Posterior vena cava (tissue), 2 donors: Measurements from ENCODE around the gene ZNF385A. TPM values are rescaled to one million over a fixed set of nuclear protein-coding genes. Genes with fewer than 3 reads are reported as not detected.
A peak's percentile ranks its signal among the peaks of the same experiment; 100 is the strongest.

ENCODE experiments used
- DNase-seq: peaks from one replicate; pipeline ENCODE4 v3.0.0-alpha.2; 2020; ENCODE audit warnings: low spot score
- intact Hi-C, 2 donors: fragments of 100-400 bp; cut with DNase I; formaldehyde crosslinking; loops; one replicate each; pipeline versions ENCODE4 v1.14.1 to v1.14.2; 2022 to 2023
- total RNA-seq, 2 donors: library from RNA; stranded (reverse); fragmentation: NEBNext Ultra II Directional; extraction: Animal tissue kit (Norgen Biotek cat#: 25700); gene quantifications; one replicate each; pipeline ENCODE4 v1.2.1, GENCODE V29; 2021
- donor health status: DM: yes; HTN: yes; CAD: no.
- donor health status: DM: yes; HTN: yes; CAD: no.

ZNF385A gene
- total RNA-seq, 2 donors from 2014 or later, result 19.3 to 23.2 TPM

DNA sequence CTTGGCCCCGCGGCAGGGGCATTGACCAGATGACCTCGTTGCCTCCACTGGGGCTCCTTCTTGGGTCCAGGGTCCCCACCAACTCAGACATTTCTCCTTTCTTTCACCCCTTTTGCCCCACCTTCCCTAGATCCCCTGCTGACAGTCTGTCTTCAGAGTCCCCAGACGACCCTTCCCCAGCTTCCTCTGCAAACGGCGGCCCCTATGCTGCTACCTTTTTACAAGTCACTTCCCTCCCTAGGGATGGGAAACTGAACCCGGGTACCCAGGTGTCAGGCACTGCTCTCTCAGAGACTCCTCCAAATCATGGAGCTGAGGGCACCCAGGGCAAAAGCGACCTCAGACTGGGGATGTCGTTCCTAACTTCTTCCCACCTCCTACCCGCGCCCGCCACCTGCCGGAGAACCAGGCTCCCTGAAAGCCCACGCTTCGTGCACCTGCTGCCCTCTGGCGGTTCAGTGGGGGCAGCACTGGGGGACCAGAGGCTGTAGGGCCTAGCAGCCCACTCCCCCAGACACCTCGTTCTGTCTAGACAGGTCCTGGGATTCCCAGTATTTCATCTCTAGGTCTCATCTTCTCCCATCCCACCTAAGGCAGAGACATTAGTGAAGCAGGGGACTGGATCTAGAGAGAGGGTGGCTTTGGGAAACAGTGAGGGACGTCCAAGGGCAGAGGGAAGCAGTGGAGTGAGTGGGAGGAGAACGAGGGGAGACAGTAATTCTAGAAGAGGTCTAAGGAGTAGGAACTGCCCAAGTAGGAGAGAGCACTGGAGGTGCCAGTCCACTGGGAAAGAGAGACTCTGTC, 4.9 kb downstream of the ZNF385A start:
- intact Hi-C loops, result loop anchor here in 1 of 2 donors (10.0 kb wide), 2 partner anchors 55 to 395 kb away; partner anchors contain the start of gene HOXC10

DNA sequence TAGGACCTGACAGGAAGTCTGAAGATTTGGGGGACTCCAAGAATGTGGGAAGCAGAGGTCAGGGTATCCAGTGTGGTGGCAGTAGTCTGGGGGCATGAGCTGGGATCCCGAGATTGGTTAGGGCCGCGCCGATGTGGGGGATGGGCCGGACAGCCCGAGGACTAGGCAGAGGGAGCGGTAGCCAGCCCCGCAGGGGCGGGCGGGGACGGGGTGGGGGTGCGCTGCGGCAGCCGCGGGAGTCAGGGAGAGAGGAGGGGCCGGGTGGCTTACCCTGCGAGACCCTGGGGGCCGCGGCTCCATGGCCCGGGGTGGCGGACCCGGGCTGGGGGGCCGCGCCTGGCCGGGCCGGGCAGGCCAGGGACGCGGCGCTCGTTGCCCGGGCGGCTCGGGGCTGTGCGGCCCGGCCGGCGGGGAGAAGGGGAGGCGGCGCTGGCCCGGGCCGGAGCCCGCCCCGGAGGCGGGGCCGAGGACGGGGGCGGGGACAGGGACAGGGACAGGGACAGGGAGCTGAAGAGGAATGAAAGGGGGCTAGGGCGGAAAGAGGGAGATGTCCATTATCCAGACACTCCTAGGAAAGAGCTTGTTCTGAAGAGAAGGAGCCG, 5.6 kb downstream of the ZNF385A start:
- intact Hi-C loops, result loop anchor here in 1 of 2 donors (10.0 kb wide), 1 partner anchor 394 kb away; the partner anchor contains the start of gene HOXC10
- no peak for DNase-seq

More for the DNA sequence above, 4.9 kb downstream of the ZNF385A start:
- DNase-seq, result peak; percentile 98

DNA sequence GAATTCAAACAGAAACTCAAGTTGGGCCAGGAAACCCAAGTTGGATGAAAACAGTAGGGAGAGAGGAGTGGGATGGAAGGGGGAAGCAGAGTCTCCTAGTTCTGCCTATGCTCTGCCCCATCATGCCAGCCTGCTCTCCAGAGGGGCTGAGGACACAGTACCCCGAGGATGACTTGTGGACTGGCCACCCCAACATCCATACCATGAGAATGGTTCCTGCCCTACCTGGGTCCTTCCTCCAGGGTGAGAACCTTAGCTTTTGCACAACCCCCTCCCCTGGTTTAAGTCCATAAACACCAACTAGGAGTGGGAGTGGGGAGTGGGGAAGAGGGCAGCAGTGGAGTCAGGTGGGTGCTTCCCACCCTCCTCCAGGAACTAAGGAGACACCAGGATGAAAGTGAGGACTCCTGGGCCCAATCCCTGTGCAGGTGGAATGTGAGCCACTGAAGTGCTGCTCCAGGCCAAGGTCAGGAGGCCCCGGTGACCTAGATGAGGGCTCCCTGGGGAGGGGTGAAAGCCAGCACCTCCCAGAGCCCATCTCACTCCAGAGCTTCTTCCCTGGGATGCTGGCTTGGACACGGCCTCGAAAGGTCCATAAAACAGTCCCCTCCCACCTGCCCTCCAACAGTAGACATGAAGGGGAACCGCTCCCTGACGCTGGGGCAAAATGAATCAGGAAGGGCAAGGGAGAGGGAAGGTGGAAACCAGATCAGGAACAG, 6.6 kb downstream of the ZNF385A start:
- no peak for DNase-seq
- intact Hi-C loops, result loop anchor here in 1 of 2 donors (10.0 kb wide), 1 partner anchor 393 kb away; the partner anchor contains the start of gene HOXC10

DNA sequence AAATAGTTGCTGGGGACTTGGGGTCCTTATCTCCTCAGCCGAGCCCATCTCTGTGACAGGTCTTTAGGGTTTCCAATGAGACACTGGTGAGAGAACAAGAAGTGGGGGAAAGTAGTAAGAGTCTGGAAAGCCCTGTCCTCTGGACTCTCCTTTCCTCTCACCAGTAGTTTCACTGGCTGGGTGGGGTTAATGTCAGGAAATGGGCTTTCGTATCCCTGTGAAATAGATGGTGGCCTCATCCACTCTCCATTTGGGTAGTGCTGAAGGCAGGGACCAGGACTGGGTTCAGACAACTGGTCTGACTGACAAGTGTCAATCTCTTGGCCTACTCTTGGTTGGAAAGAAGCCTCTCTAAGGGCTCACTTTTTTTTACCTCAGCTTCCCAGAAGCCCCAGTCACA, 7.5 kb downstream of the ZNF385A start:
- DNase-seq, result no peak
- intact Hi-C loops, result loop anchor here in 1 of 2 donors (10.0 kb wide), 1 partner anchor 392 kb away; the partner anchor contains the start of gene HOXC10

DNA sequence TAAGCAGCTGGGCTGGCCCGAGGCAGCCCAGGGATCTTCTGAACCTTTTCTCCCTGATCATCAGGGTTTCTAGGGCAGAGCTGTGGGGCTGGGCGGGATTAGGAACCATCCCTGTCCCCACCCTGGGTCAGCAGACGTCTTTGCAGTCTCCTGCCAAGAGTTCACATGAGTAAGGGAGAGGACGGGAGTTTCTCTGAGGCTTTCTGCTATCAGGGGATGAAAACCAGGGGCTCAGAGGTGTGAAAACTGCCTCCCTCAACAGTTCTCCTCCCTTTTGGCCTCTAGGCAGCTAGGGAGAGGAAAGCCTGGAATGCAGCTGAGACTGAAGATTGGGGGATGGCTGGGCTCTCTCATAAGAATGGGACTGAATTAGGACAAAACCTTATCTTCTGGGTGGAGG, 7.9 kb downstream of the ZNF385A start:
- peak; percentile 88 for DNase-seq
- intact Hi-C loops, result loop anchor here in 1 of 2 donors (10.0 kb wide), 1 partner anchor 392 kb away; the partner anchor contains the start of gene HOXC10

DNA sequence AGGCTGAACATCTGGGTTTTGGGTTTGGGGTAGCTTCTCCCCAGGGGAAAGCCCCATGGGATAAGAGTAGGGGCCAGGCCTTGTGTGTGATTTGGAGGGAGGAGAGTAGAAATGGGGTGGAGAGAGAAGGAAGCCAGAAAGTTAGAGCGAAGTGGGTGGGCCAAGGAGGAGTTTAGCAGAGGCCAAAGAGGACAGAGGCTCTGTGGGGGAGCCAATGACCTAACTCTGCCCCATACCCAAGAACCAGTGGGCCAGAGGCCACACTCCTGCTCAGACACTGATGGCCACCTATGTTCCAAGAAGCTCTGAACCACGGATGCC, 9.3 kb downstream of the ZNF385A start:
- intact Hi-C loops, result loop anchor here in 1 of 2 donors (10.0 kb wide), 1 partner anchor 390 kb away; the partner anchor contains the start of gene HOXC10
- DNase-seq, result no peak

DNA sequence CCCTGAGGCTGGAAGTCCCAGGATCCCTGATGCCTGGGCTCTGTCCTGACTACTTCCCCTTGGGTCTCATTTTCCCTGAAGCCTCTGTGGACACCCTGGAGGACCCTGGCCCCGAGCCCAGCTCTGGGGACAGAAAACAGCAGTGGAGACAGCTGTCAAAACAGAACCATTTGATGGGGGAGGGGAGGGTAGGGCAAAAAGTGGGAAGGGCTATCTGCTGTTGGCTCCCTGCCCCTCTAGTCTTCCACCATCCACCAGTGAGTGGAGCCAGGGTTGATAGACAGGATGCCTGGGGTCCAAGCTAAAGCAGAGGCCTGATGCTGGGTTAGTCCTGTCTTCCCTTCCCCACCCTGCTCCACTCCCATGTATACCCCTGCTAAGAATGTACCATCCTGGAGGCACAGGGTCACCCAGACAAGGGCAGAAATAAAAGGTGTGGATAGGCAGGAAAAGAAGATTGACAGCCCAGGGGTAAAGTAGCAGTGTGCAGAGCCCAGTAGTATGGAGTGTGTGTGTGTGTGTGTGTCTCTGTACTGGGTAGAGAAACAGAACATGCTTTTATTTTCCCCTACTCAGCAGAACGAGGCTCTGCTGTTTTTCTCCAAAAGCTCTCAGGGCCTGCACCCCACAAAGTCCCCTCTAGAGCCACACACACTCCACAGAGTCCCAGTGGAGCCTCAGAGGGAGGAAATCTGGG, 9.8 kb downstream of the ZNF385A start:
- DNase-seq, result no peak
- intact Hi-C loops, result loop anchor here in 1 of 2 donors (10.0 kb wide), 1 partner anchor 390 kb away; the partner anchor contains the start of gene HOXC10

DNA sequence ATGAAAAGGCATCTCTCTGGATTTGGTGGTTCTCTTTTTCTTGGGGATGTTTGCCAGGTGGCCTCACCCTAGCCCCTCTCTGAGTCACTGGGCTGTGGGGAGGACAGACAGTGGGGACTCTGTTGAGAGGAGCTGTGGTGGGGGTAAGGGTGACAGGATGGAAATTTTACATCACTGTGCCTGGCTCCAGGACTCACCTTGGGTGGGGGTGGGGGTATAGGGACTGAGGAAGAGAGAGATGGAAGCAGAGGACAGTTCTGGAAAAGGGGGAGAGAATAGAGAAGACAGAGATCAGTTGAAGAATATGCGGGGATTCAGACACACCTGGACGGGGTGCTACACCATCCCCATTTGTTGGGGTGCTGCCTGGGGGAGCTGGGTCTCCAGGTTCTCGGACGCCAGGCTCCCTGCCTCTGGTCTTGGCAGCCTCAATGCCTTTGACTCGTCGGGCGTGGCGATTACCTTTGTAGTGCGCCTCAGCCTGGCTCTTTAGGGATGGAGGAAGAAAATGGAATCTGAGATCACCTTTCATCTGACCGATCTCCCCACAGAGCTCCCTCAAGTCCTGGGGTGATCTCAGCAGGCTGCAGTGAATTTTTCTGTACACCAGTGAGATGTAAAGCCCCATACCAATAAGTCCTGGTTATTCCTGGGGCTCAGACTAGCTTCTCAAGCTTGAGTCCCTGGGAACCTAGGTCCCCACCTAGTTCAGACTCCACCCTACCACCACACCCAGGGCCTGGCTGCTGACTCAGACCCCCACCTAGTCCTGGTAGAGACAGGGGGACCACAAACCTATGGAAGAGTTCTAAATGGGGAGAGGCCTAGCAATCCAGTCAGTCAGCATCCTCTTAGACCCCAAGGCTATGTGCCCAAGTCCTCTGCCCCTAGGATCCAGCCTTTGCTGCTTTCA, 10.6 kb downstream of the ZNF385A start:
- DNase-seq, result no peak
- intact Hi-C loops, result loop anchor here in 1 of 2 donors (10.0 kb wide), 1 partner anchor 389 kb away; the partner anchor contains the start of gene HOXC10

DNA sequence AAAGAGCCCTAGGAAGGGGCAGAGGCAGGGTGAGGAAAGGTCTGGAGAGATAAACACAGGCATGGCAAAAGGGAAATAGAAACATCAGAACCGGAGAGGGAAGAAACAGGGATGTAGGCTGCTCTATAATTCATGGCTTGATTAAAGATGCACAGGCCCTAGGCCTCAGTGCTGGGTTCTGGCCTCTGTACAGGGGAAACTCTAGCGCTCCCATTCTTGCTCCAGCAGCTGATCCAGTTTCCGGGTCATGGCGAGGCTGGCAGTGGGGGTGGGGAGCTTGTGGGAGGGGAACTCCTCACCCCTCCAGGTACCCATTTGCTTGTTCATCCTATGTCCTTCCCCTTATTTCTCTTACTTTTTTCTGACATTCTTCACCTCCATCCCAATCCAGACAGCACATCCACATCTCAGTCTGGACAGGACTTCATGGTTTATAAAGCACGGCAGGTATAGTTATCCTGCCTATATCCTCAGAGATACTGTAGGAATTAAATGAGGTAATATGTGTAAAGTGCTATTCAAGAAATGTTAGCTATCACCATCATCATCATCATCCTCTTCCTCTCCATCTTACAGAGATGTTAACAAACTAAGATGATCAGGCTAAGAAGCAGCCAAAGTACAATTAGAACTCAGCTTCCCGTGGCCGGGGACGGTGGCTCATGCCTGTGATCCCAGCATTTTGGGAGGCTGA, 12.3 kb downstream of the ZNF385A start:
- intact Hi-C loops, result loop anchor here in 1 of 2 donors (10.0 kb wide), 1 partner anchor 387 kb away; the partner anchor contains the start of gene HOXC10
- no peak for DNase-seq

DNA sequence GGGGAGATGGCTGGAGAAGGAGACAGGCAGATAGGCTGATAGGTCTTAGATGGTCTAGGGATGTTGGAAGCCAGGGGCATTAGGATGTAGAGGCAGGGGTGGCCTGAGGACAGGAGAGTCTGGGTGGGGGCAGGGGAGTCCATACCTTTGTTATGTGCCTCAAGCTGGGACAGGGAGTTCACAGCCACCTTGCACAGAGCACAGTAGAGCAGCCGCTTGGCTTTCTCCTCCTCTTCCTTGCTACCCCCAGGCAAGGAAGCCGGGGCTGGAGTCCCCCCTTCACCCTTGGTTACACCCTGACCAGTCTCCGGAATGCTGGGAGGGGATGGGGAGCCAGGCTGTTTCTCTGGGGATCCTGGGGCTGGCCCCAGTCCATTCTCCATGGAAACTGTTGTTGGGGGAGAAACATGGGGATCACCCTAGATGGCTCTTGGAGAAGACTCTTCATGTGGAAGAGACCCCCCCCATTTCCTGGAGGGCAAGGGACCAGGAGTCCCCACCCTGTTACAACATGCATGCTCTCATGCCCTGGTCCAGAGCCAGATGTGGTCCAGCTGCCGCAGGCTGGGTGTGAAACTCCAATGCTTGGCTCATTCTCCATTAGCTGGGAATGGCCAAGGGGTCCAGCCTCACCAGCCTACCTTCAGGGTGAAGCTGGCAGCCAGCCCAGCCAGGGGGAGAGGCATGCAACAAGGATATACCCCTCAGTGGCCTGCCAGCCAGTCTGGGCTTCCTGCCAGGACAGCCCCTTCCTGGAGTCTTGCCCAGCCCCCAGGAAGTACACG, 13.0 kb downstream of the ZNF385A start:
- DNase-seq, result peak; percentile 93
- intact Hi-C loops, result loop anchor here in 1 of 2 donors (10.0 kb wide), 1 partner anchor 387 kb away; the partner anchor contains the start of gene HOXC10

DNA sequence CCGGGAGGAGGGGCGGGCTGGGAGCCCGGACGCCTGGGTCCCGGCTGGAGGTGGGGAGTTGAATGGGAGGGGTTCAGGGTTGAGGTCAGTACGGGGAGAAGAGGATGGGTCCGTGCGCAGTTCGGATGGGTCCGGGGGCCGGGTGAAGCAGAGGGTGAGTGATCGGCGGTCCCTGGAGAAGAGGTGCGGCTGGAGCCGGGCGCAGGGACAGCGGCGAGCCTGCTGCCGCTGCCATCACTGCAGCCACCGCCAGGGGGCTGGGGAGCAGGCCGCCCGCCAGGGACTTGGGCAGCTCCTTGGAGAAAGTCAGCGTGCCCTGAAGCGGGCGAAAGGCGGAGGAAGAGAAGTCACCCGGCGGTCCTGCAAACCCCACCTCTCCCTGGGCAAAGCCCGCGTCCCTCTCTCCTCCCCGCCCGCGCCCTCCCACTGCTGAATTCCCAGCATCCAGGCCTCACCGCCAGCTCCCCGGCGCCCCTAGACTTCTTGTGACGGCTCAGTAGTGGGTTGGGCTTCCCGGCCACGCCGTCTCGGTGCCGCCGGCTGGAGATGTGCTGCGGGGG, 14.3 kb downstream of the ZNF385A start:
- intact Hi-C loops, result loop anchor here in 1 of 2 donors (10.0 kb wide), 1 partner anchor 385 kb away; the partner anchor contains the start of gene HOXC10
- DNase-seq, result peak; percentile 96

DNA sequence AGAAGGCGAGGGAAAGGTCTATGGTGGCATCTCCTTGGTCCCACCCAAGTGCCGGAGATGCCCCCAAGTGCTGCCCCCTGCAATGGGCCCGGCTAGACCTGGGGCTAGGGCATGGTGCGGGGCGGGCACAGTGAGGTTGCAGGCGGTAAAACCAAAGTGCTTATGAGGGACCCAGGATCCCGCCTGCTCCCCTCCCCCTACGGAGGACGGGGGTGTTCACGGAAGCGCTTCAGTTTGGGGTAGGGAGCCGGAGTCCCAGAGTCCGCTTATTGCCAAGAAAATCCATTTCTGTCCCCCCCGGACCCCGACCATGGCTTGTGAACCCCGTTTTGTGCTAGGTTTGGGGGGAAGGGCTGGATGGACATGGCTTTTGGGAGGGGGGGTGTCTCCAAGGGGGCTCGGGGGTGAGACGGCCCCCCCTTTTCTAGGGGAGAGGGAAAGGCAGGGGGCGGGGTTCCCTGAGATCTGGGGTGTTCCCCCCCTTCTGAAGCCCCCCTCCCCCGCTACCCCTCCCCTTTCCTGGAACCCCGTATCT, 14.9 kb downstream of the ZNF385A start:
- no peak for DNase-seq
- intact Hi-C loops, result loop anchor here (10.0 kb wide), 4 partner anchors 75 to 385 kb away; partner anchors contain the start of gene HOXC10 (in 1 of the 2)

DNA sequence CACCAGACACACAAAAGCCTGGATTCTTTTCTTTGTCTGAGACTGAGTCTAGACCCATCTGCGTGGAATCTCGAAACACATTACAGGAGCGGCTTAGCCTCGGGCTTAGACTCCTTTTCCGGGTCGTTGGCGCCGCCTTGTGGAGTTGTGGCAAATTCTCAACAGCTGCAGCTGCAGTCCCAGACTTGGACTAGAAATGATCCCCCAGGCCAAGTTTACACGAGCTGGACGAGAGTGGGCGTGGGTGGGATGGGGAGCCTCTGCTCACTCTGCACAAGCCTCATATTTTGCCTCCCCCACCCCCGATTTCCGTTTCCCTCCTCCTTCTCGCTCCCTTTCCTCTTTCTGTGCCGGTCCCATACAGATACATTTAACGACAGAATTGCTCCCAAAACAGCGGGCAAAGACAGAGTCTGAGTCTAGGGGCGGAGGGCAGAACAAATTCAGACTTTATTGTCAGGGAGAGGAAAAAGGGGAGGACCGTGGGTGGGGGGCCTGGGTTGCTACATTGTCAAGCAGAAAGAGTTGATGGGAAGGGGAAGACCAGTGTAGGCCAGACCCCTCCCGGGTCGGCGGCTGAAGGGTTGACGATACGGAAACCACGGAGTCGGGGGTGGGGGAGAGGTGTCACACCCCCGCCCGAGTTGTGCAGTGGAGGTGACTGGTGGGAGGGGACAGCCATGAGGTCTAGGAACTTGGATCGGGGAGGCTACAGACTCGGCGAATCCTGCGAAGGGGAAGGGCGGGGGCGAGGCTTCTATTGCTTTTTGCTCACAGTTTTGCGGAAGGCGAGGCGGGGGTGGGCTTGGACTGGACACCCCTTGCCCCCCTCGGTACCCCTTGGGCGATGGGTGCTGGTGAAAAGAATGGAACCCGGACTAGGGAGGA, 15.6 kb downstream of the ZNF385A start:
- intact Hi-C loops, result loop anchor here (10.0 kb wide), 3 partner anchors 74 to 144 kb away; no protein-coding TSS in a partner anchor
- DNase-seq, result peak; percentile 98

DNA sequence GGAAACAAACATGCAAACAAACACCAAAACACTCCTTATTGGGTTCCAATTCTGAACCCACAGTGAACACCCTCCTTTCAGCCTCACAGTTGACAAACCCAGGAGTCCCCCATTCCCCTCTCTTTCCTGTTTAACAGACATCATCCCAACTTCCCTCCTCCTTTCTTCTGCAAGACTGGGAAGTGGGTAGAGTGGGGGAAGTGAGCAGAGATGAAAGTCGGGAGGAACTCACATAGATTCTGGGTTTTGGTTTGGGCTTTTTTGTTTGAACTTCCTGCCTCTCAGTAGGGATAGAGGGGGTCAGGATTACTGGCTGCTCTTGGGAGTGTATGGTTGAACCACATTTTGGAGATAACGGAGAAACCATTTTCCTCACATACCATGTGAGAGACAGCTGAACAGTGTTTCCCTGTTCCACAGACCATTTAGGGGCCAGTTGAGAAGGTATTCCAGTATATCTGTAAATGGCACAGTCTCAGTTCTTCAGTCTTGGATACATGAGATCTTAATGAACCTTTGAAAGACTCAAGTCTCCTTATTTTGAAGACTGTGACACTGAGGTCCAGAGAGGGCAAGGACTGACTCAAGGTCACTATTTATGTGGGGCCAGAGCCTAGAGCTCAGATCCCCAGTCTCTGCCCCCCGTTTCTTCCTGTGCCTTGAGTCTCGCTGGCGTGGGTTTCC, 16.4 kb downstream of the ZNF385A start:
- DNase-seq, result no peak
- intact Hi-C loops, result loop anchor here (10.0 kb wide), 3 partner anchors 73 to 143 kb away; no protein-coding TSS in a partner anchor
